HepG2 (cell line): ENCODE measurements around the gene FBXO41. TPM values are rescaled to one million over a fixed set of nuclear protein-coding genes. Genes with fewer than 3 reads are reported as not detected.
A peak's percentile ranks its signal among the peaks of the same experiment; 100 is the strongest.

ENCODE experiments used
- AKAP8 ChIP-seq: sonication (generic); formaldehyde crosslinking; IDR thresholded peaks from 2 replicates; pipeline ENCODE4 v1.5.1; 2020; ENCODE audit warnings: mild to moderate bottlenecking, missing genetic modification reagents
- ARNT2 ChIP-seq: sonication (generic); formaldehyde crosslinking; IDR thresholded peaks from 2 replicates; pipeline ENCODE4 v1.8.0; 2022; ENCODE audit warnings: mild to moderate bottlenecking, low read depth, missing genetic modification reagents, moderate library complexity
- CC2D1A ChIP-seq: sonication (generic); formaldehyde crosslinking; IDR thresholded peaks from 2 replicates; pipeline ENCODE4 v1.8.1; 2023; ENCODE audit warnings: mild to moderate bottlenecking, missing genetic modification reagents
- HOXA9 ChIP-seq: sonication (generic); formaldehyde crosslinking; IDR thresholded peaks from 2 replicates; pipeline ENCODE4 v1.8.1; 2022; ENCODE audit warnings: missing genetic modification reagents, mild to moderate bottlenecking, moderate library complexity, borderline replicate concordance
- ISL2 ChIP-seq: sonication (generic); formaldehyde crosslinking; IDR thresholded peaks from 2 replicates; pipeline ENCODE4 v1.5.0; 2020; ENCODE audit warnings: missing genetic modification reagents
- NKX3-1 ChIP-seq: sonication (generic); formaldehyde crosslinking; IDR thresholded peaks from 2 replicates; pipeline ENCODE4 v1.5.0; 2020; ENCODE audit warnings: missing genetic modification reagents
- PHB2 ChIP-seq: fragments of 450-650 bp; IDR thresholded peaks from 2 replicates; pipeline ENCODE4 v1.6.1; 2018; ENCODE audit not compliant: partially characterized antibody
- POLR2AphosphoS5 ChIP-seq: IDR thresholded peaks from 2 replicates; pipeline ENCODE4 v1.6.1; 2012; ENCODE audit warnings: low read depth, low read length
- RBFOX2 ChIP-seq: fragments of 200-400 bp; formaldehyde crosslinking; IDR thresholded peaks from 2 replicates; pipeline ENCODE4 v1.6.1; 2017; ENCODE audit warnings: low read depth, mild to moderate bottlenecking, low read length
- RFX1 ChIP-seq: fragments of 450-650 bp; IDR thresholded peaks from 2 replicates; pipeline ENCODE4 v1.6.1; 2017
- SNRNP70 ChIP-seq: fragments of 200-400 bp; formaldehyde crosslinking; IDR thresholded peaks from 2 replicates; pipeline ENCODE4 v1.6.1; 2017; ENCODE audit warnings: mild to moderate bottlenecking, low read depth, low read length, moderate library complexity
- ZNF235 ChIP-seq: sonication (generic); formaldehyde crosslinking; IDR thresholded peaks from 2 replicates; pipeline ENCODE4 v1.8.1; 2023; ENCODE audit warnings: mild to moderate bottlenecking, missing genetic modification reagents, borderline replicate concordance
- ZNF564 ChIP-seq: sonication (generic); formaldehyde crosslinking; IDR thresholded peaks from 2 replicates; pipeline ENCODE4 v1.8.1; 2023; ENCODE audit warnings: mild to moderate bottlenecking, missing genetic modification reagents
- ZNF598 ChIP-seq: sonication (generic); formaldehyde crosslinking; IDR thresholded peaks from 2 replicates; pipeline ENCODE4 v1.5.1; 2020; ENCODE audit warnings: mild to moderate bottlenecking, missing genetic modification reagents, borderline replicate concordance
- ZNF775 ChIP-seq: sonication (generic); formaldehyde crosslinking; IDR thresholded peaks from 2 replicates; pipeline ENCODE4 v1.4.0; 2020; ENCODE audit warnings: missing genetic modification reagents, mild to moderate bottlenecking, moderate library complexity, borderline replicate concordance
- polyA plus RNA-seq, 8 experiments: library from polyadenylated mRNA; depleted of rRNA in 3 of 8; stranded (reverse) in 7 of 8; unstranded in 1 of 8; fragments of >200 nt; fragmentation: Illumina TruSeq in 4 of 8; extraction: Trizol in 4 of 8; gene quantifications; 2 replicates each; pipeline versions ENCODE4 v1.2.1 to v1.2.3, GENCODE V29; 2011 to 2016; ENCODE audit warnings: low read depth in 4 of 8, missing spikeins in 1 of 8, mixed read lengths in 1 of 8; ENCODE audit not compliant: insufficient read depth in 1 of 8
- total RNA-seq, 5 experiments: library from RNA; depleted of rRNA; stranded (reverse); fragments of >200 nt; fragmentation: Illumina TruSeq; extraction: Trizol; gene quantifications; 2 replicates each; pipeline ENCODE4 v1.2.3, GENCODE V29; 2016; ENCODE audit warnings: low read depth in 1 of 5
- TF ChIP-seq, protein P1 (sequence below): sonication (generic); formaldehyde crosslinking; conservative IDR thresholded peaks from 2 replicates; pipeline ENCODE4 v1.4.0; 2020; ENCODE audit warnings: missing genetic modification reagents
- TF ChIP-seq, protein P2 (sequence below): sonication (generic); formaldehyde crosslinking; IDR thresholded peaks from 2 replicates; pipeline ENCODE4 v1.5.0; 2020; ENCODE audit warnings: missing genetic modification reagents
- TF ChIP-seq, protein P3 (sequence below): sonication (generic); formaldehyde crosslinking; IDR thresholded peaks from 2 replicates; pipeline ENCODE4 v1.5.0; 2020; ENCODE audit warnings: mild to moderate bottlenecking, missing genetic modification reagents
- TF ChIP-seq, protein P4 (sequence below): sonication (generic); formaldehyde crosslinking; IDR thresholded peaks from 2 replicates; pipeline ENCODE4 v1.4.0; 2020; ENCODE audit warnings: missing genetic modification reagents
- TF ChIP-seq, protein P5 (sequence below): sonication (generic); formaldehyde crosslinking; IDR thresholded peaks from 2 replicates; pipeline ENCODE4 v1.5.0; 2020; ENCODE audit warnings: mild to moderate bottlenecking, missing genetic modification reagents, borderline replicate concordance

Gene FBXO41
- total and polyA plus RNA-seq, 2 of the 13 experiments (the other 11 are each of a cell fraction or from before 2014, with no cell fraction given) = 4.2 to 10.3 TPM

DNA sequence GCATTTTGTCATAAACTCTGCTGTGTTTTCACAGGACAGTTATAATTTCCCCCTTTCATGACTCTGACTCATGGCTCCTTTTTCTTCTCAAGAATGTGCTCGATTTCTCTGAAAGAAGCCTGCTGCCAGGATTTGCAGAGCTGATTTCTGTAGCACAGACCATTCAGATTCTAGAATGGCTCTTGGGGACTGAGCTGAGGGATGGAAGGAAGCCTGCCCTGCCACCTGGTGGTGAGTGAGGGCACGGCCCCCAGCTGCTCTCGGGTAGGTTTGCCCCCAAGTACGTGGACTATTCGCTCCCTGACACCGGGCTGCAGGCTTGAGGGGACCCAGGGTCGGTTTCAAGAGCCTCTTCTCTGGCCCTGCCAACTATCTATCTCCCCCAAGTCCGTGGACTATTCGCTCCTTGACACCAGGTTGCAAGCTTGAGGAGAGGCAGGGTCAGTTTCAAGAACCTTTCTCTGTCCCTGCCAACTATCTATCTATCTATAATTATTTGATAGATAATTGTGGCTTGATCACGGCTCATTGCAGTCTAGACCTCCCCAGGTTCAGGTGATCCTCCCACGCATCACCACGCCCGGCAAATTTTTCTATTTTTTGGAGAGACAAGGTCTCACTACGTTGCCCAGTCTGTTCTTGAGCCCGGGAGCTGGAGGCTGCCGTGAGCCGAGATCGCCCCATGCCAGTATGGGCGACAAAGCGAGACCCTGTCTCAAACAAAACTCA, 71.7 kb downstream of the FBXO41 start (continued):
- TF ChIP-seq SNRNP70 (no peak), ZNF775 (CRISPR knock-in tag) (no peak; the same call in 1 of the 2 replicates), AKAP8 (CRISPR knock-in tag) (no peak), PHB2 (no peak), HOXA9 (no peak), CC2D1A (CRISPR knock-in tag) (no peak), POLR2AphosphoS5 (no peak), ZNF598 (CRISPR knock-in tag) (peak; percentile 75; the same call in 1 of the 2 replicates), ARNT2 (peak; percentile 32; the same call in 1 of the 2 replicates), ISL2 (0 out of 2 replicates have a peak, but pooled peaks have one; percentile 30), RBFOX2 (no peak), ZNF235 (CRISPR knock-in tag) (no peak), NKX3-1 (CRISPR knock-in tag) (no peak), RFX1 (no peak), ZNF564 (CRISPR knock-in tag) (no peak)
- TF ChIP-seq, protein P1, sequence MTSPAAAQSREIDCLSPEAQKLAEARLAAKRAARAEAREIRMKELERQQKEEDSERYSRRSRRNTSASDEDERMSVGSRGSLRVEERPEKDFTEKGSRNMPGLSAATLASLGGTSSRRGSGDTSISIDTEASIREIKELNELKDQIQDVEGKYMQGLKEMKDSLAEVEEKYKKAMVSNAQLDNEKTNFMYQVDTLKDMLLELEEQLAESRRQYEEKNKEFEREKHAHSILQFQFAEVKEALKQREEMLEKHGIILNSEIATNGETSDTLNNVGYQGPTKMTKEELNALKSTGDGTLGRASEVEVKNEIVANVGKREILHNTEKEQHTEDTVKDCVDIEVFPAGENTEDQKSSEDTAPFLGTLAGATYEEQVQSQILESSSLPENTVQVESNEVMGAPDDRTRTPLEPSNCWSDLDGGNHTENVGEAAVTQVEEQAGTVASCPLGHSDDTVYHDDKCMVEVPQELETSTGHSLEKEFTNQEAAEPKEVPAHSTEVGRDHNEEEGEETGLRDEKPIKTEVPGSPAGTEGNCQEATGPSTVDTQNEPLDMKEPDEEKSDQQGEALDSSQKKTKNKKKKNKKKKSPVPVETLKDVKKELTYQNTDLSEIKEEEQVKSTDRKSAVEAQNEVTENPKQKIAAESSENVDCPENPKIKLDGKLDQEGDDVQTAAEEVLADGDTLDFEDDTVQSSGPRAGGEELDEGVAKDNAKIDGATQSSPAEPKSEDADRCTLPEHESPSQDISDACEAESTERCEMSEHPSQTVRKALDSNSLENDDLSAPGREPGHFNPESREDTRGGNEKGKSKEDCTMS (CRISPR knock-in tag) = no peak
- TF ChIP-seq, protein P2, sequence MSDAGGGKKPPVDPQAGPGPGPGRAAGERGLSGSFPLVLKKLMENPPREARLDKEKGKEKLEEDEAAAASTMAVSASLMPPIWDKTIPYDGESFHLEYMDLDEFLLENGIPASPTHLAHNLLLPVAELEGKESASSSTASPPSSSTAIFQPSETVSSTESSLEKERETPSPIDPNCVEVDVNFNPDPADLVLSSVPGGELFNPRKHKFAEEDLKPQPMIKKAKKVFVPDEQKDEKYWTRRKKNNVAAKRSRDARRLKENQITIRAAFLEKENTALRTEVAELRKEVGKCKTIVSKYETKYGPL (CRISPR knock-in tag) = no peak
- TF ChIP-seq, protein P3, sequence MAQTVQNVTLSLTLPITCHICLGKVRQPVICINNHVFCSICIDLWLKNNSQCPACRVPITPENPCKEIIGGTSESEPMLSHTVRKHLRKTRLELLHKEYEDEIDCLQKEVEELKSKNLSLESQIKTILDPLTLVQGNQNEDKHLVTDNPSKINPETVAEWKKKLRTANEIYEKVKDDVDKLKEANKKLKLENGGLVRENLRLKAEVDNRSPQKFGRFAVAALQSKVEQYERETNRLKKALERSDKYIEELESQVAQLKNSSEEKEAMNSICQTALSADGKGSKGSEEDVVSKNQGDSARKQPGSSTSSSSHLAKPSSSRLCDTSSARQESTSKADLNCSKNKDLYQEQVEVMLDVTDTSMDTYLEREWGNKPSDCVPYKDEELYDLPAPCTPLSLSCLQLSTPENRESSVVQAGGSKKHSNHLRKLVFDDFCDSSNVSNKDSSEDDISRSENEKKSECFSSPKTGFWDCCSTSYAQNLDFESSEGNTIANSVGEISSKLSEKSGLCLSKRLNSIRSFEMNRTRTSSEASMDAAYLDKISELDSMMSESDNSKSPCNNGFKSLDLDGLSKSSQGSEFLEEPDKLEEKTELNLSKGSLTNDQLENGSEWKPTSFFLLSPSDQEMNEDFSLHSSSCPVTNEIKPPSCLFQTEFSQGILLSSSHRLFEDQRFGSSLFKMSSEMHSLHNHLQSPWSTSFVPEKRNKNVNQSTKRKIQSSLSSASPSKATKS (CRISPR knock-in tag) = no peak
- TF ChIP-seq, protein P4, sequence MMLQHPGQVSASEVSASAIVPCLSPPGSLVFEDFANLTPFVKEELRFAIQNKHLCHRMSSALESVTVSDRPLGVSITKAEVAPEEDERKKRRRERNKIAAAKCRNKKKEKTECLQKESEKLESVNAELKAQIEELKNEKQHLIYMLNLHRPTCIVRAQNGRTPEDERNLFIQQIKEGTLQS (CRISPR knock-in tag) = no peak
- TF ChIP-seq, protein P5, sequence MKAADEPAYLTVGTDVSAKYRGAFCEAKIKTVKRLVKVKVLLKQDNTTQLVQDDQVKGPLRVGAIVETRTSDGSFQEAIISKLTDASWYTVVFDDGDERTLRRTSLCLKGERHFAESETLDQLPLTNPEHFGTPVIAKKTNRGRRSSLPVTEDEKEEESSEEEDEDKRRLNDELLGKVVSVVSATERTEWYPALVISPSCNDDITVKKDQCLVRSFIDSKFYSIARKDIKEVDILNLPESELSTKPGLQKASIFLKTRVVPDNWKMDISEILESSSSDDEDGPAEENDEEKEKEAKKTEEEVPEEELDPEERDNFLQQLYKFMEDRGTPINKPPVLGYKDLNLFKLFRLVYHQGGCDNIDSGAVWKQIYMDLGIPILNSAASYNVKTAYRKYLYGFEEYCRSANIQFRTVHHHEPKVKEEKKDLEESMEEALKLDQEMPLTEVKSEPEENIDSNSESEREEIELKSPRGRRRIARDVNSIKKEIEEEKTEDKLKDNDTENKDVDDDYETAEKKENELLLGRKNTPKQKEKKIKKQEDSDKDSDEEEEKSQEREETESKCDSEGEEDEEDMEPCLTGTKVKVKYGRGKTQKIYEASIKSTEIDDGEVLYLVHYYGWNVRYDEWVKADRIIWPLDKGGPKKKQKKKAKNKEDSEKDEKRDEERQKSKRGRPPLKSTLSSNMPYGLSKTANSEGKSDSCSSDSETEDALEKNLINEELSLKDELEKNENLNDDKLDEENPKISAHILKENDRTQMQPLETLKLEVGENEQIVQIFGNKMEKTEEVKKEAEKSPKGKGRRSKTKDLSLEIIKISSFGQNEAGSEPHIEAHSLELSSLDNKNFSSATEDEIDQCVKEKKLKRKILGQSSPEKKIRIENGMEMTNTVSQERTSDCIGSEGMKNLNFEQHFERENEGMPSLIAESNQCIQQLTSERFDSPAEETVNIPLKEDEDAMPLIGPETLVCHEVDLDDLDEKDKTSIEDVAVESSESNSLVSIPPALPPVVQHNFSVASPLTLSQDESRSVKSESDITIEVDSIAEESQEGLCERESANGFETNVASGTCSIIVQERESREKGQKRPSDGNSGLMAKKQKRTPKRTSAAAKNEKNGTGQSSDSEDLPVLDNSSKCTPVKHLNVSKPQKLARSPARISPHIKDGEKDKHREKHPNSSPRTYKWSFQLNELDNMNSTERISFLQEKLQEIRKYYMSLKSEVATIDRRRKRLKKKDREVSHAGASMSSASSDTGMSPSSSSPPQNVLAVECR = 0 out of 2 replicates have a peak, but pooled peaks have one; percentile 35
